Vagina (tissue), 2 donors: Measurements from ENCODE around the gene WDR17.

Experiments used
- CTCF ChIP-seq, 3 experiments: fragments of 450-650 bp in 2 of 3; fragments of 200-600 bp in 1 of 3; sonication (generic) in 1 of 3; IDR thresholded peaks; one replicate each; pipeline ENCODE4 v1.5.1; 2017 to 2019; ENCODE audit warnings: antibody characterized with exemption in 3 of 3, mild to moderate bottlenecking in 2 of 3, moderate library complexity in 2 of 3
- POLR2A ChIP-seq, 2 donors: fragments of 450-650 bp; IDR thresholded peaks; one replicate each; pipeline ENCODE4 v1.6.1; 2017; ENCODE audit warnings: antibody characterized with exemption in 2 of 2, mild to moderate bottlenecking in 2 of 2, moderate library complexity in 2 of 2

DNA sequence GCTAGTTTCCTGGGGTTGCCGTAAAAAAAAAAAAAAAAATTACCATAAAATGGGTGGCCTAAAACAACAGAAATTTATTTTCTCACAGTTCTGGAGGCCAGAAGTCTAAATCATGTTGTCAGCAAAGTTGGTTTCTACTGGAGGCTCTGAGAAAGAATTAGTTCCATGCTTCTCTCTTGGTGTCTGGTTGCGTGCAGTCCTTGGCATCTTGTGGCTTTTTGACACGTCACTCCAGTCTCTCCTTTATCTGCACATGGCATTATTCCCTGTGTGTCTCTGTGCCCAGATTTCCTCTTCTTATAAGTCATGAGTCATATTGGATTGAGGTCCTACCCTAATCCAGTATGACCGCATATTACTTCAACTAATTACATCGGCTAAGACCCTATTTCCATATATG, 91.0 kb downstream of the WDR17 start:
- no peak for TF ChIP-seq POLR2A (IDR thresholded peaks at IDR 0.05)
- no peak for TF ChIP-seq CTCF (IDR thresholded peaks at IDR 0.05)
